Panc1 (cell line): ENCODE results near the gene KAZN. TPM values are rescaled to one million over a fixed set of nuclear protein-coding genes. Genes with fewer than 3 reads are reported as not detected.

Source experiments
- ATAC-seq: fragments of 200-7000 bp; cut with Tn5 transposase; 2 replicates; pipeline ENCODE4 v1.9.1; 2020; ENCODE audit warnings: mild to moderate bottlenecking, moderate library complexity
- BruUV-seq: library from RNA; stranded (reverse); fragments of 400-500 nt; replicated peaks from 2 replicates; lab custom pipeline; 2021; lab: Mats Ljungman, UMichigan
- CTCF ChIA-PET: fragments of 300-600 bp; sonication (Branson Sonifier 250); formaldehyde crosslinking; loops from one replicate; lab custom pipeline; 2022; ENCODE audit warnings: antibody characterized with exemption; lab: Charles Lee
- POLR2A ChIA-PET: fragments of 300-600 bp; sonication (Branson Sonifier 250); formaldehyde crosslinking; loops from one replicate; lab custom pipeline; 2022; ENCODE audit warnings: antibody characterized with exemption; lab: Charles Lee
- DNase-seq: peaks from one replicate; pipeline ENCODE4 v3.0.0-alpha.2; 2010; ENCODE audit warnings: low read depth, low spot score
- H3K27ac ChIP-seq: 2 replicates; pipeline ENCODE4 v1.5.1; 2011; ENCODE audit warnings: mild to moderate bottlenecking, low read length, inconsistent platforms
- H3K27me3 ChIP-seq: fragments of 200-500 bp; sonication (Bioruptor generic); 2 replicates; pipeline ENCODE4 v1.6.0; 2014; ENCODE audit warnings: low read length, inconsistent platforms; ENCODE audit not compliant: control insufficient read depth, insufficient read depth
- H3K36me3 ChIP-seq: fragments of 200-500 bp; sonication (Bioruptor generic); 2 replicates; pipeline ENCODE4 v1.5.1; 2014; ENCODE audit warnings: inconsistent platforms, mild to moderate bottlenecking, low read length, moderate library complexity; ENCODE audit not compliant: control insufficient read depth, insufficient read depth
- H3K4me1 ChIP-seq: 2 replicates; pipeline ENCODE4 v1.5.1; 2011; ENCODE audit warnings: inconsistent platforms, mild to moderate bottlenecking, low read length, moderate library complexity; ENCODE audit not compliant: control insufficient read depth, insufficient read depth
- H3K4me3 ChIP-seq, 2 experiments: 2 replicates each; pipeline ENCODE4 v1.5.1; 2011 to 2012; ENCODE audit warnings: low read depth in 2 of 2, low read length in 2 of 2, mild to moderate bottlenecking in 2 of 2, inconsistent platforms in 1 of 2, moderate library complexity in 1 of 2
- H3K9me3 ChIP-seq: fragments of 200-500 bp; sonication (Bioruptor generic); 2 replicates; pipeline ENCODE4 v1.5.1; 2014; ENCODE audit warnings: low read depth, mild to moderate bottlenecking, inconsistent platforms, low read length, moderate library complexity; ENCODE audit not compliant: control insufficient read depth, insufficient read depth
- CTCF ChIP-seq: fragments of 450-650 bp; IDR thresholded peaks from 2 replicates; pipeline ENCODE4 v1.5.1; 2017; ENCODE audit warnings: mild to moderate bottlenecking
- POLR2AphosphoS5 ChIP-seq: IDR thresholded peaks from 2 replicates; pipeline ENCODE4 v1.6.1; 2012; ENCODE audit warnings: mild to moderate bottlenecking, low read depth, low read length, moderate library complexity
- REST ChIP-seq, 2 experiments: IDR thresholded peaks; 2 replicates each; pipeline ENCODE4 v1.6.1; 2011 to 2012; ENCODE audit warnings: low read depth in 2 of 2, control low read depth in 1 of 2, low read length in 1 of 2, mild to moderate bottlenecking in 1 of 2, moderate library complexity in 1 of 2; ENCODE audit not compliant: insufficient read depth in 1 of 2
- SIN3A ChIP-seq: IDR thresholded peaks from 2 replicates; pipeline ENCODE4 v1.6.1; 2012; ENCODE audit warnings: low read depth, mild to moderate bottlenecking, low read length, moderate library complexity, borderline replicate concordance; ENCODE audit not compliant: insufficient read depth
- TCF7L2 ChIP-seq: IDR thresholded peaks from 2 replicates; pipeline ENCODE4 v1.6.1; 2011; ENCODE audit warnings: mild to moderate bottlenecking, low read depth, low read length, inconsistent platforms
- in situ Hi-C: cut with HindIII; loops from 2 replicates; pipeline ENCODE4 v1.10.0; 2016; ENCODE audit warnings: low sequenced_read_pairs, low pct_unique_long_range_greater_than_20kb
- intact Hi-C: fragments of 100-400 bp; cut with micrococcal nuclease; formaldehyde crosslinking; loops from one replicate; pipeline ENCODE4 v1.10.0; 2022; ENCODE audit not compliant: unreplicated experiment
- total RNA-seq: library from RNA; stranded (reverse); gene quantifications from one replicate; pipeline ENCODE4 v1.2.1, GENCODE V29; 2021; ENCODE audit not compliant: unreplicated experiment

Gene KAZN
- total RNA-seq, 1 experiment from 2014 or later: 6.6 TPM

GRCh38 chr1:14930247-14930965, 331.9 kb downstream of the KAZN start:
- CTCF ChIA-PET: interaction anchor here (0.6 kb wide), 1 partner anchor 96 kb away, joined by 3 read pairs; no protein-coding TSS in a partner anchor
- BruUV-seq: no TSS peak
- TF ChIP-seq CTCF (no peak), TCF7L2 (no peak), REST (IDR thresholded peaks at IDR 0.05; ENCODE audit: insufficient read depth in 1 of 2, low read depth in 2 of 2, low read length in 1 of 2) (no peak), POLR2AphosphoS5 (no peak), SIN3A (no peak)

GRCh38 chr1:14932034-14932638, 333.7 kb downstream of the KAZN start:
- POLR2A ChIA-PET: no interaction called here
- in situ Hi-C loops (no loop called here), intact Hi-C loops (no loop called here)
- H3K27ac ChIP-seq: no peak overlapping the region
- H3K4me3 ChIP-seq: no peak overlapping the region
- DNase-seq (no peak), ATAC-seq (no peak)
- no peaks in the 10 kb centered on the region for H3K9me3 ChIP-seq
- CTCF ChIA-PET: no interaction called here
- TF ChIP-seq REST (IDR thresholded peaks at IDR 0.05; ENCODE audit: insufficient read depth in 1 of 2, low read depth in 2 of 2, low read length in 1 of 2) (no peak), CTCF (no peak), TCF7L2 (no peak), POLR2AphosphoS5 (no peak)
- no peaks in the 10 kb centered on the region for H3K36me3 ChIP-seq
- no TSS peak for BruUV-seq
- no peaks in the 10 kb centered on the region; the same call in 1 of the 2 replicates for H3K27me3 ChIP-seq
- peaks cover 9% of the 10 kb centered on the region for H3K4me1 ChIP-seq

More at GRCh38 chr1:14930247-14930965, 331.9 kb downstream of the KAZN start:
- Histone ChIP-seq H3K27me3 (peaks cover 5% of the 10 kb centered on the region), H3K27ac (no peak overlapping the region), H3K9me3 (no peaks in the 10 kb centered on the region), H3K4me1 (peaks cover 9% of the 10 kb centered on the region), H3K4me3 (no peak overlapping the region), H3K36me3 (no peaks in the 10 kb centered on the region)
- POLR2A ChIA-PET: no interaction called here
- in situ Hi-C loops: no loop called here
- DNase-seq (no peak), ATAC-seq (no peak)
- intact Hi-C loops: no loop called here
